DMS79 treated with DMSO at 0.1 percent for 48 hours (cell line): Measurements from ENCODE around the gene MID1.

Experiments
- DNase-seq: peaks from one replicate; lab custom pipeline; 2025; lab: John Stamatoyannopoulos, UW

The MID1 gene, protein sequence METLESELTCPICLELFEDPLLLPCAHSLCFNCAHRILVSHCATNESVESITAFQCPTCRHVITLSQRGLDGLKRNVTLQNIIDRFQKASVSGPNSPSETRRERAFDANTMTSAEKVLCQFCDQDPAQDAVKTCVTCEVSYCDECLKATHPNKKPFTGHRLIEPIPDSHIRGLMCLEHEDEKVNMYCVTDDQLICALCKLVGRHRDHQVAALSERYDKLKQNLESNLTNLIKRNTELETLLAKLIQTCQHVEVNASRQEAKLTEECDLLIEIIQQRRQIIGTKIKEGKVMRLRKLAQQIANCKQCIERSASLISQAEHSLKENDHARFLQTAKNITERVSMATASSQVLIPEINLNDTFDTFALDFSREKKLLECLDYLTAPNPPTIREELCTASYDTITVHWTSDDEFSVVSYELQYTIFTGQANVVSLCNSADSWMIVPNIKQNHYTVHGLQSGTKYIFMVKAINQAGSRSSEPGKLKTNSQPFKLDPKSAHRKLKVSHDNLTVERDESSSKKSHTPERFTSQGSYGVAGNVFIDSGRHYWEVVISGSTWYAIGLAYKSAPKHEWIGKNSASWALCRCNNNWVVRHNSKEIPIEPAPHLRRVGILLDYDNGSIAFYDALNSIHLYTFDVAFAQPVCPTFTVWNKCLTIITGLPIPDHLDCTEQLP

GRCh38 chrX:10620121-10620699 lies at the start of gene MID1:
TSS of gene MID1 (minus strand) at chrX:10620585. CDS start at chrX:10567547, 53,038 bp downstream.
- peak; percentile 13 for DNase-seq

DNA sequence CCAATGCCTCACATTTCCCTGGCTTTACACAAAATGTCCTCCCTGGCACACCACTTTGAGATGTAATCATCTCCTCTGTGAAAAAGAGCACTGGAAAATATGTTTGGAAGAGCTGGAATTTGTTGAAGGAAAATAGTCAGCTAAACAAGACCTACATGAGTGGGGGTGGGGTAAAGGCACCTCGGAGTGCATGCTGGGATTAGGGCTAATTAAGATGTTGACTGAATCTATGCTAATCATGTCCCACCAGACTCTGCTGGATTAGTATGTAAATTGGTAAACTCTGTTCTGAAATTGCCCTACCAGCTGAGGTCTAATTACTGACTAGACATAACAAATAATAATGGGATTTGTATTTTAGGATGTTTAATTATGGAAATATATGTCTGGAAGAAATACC lies 46.8 kb upstream of the MID1 start:
- no peak for DNase-seq

DNA sequence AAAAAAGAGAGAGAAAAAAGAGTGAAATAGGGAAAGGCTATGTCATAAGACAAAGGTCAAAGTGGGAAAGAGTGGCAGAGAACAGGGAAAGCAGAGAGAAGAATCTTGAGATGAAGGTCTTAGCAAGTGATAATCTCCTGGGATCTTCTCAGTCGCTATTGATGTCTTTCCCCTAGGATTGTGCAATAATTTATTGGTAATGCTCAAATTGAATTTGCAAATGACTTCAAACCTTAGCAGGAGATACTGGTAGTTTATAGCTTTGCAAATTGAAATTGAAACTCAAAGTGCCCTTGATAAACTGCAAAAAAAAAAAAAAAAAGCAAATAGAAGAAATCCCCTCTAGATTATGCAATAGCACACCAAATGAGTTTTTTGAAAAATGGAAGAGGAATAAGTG lies 45.7 kb upstream of the MID1 start:
- DNase-seq: no peak

DNA sequence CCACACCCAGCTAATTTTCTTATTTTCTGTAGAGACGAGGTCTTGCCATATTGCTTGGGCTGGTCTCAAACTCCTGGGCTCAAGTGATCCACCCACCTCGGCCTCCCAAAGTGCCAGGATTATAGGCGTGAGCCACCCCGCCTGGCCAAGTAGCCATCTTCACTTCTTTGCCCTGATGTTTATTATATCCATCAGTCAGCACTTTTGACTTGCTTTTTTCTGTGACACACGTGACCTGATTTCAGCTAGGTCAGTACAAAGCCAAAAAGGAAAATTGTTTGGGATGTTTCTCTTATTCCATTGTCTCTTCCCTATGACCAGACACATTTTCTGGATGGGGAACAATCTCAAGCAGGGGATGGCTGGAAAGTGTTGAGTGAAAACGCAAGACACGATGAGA lies 45.3 kb upstream of the MID1 start:
- DNase-seq: no peak

DNA sequence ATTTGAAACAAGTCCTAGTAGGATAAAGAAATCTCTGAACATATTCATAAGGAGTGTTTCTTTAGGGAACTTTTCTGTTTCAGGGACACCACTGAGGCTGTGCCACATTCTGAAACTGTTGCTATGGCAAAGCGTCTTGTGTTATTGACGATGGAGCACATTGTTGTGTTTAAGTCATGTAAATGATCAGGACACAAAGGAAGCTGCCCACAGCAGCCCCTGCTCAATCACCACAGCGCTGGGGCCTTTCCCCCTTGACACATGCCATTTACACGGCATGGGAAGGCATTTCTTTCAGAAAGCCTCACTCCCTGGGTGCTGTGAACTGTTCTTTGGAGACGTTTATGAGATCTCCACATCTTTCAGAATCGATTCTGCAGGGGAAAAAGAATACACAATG lies 39.8 kb upstream of the MID1 start:
- DNase-seq: no peak

- peak; percentile 17 for DNase-seq
Measured at GRCh38 chrX:10656214-10656613, 35.8 kb upstream of the MID1 start.

DNA sequence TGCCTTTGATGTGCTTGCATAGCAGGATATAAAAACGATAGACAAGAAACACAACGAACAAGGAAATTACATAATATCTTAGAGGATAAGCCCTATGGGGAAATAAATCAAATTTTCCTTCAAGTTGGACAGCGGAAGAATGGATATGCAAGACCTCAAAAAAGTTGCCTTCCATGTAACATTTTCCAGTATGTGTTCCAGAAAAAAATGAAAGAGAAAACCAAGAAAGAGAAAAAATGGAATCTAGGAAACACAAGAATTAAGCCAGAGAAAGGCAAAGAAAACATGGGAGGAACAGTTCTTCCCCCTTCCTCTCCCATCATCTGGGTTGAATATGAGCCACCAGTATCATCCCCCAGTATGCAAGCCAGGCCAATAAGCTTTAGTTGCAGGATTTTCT lies 34.6 kb upstream of the MID1 start:
- no peak for DNase-seq

- no peak for DNase-seq
Measured at GRCh38 chrX:10653302-10653701, 32.9 kb upstream of the MID1 start.

DNA sequence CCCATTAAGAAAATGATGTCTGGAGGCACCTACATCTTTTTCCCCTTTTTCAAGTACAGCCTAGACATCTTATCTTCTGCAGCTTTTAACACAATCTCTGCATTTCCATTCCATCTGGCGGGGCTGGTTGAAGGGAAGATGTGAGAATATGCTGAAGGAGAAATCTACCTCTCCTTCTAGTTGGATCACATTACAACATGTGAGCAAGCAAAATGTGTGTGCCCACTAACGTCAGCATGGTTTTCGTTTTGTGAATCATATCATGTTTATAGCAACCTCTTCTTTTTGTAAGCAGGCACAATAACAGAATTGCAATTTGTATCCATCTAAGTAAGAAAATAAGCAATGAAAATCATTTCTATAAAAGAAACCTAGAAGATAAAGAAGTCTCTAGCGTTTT lies 28.9 kb upstream of the MID1 start:
- DNase-seq: no peak

GRCh38 chrX:10648614-10649013 lies 28.2 kb upstream of the MID1 start:
- no peak for DNase-seq

DNA sequence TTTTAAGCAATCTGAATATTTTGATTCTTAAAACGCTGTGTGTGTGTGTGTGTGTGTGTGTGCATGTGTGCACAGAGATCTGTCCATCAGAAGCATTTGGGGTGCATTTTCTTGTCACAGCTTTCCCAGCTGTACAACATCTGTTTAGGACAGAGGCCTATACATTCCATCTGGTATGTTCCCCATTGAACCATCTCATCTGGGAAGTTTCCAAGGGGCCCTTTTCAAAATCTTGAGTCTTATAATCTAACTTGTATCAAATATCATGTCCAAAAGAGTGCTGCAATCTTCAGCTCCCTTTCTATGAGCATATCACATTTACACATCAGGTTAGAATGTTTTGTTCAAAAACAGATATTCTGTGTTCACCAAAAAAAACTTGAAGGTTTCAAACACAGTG lies 16.5 kb upstream of the MID1 start:
- DNase-seq: no peak

DNA sequence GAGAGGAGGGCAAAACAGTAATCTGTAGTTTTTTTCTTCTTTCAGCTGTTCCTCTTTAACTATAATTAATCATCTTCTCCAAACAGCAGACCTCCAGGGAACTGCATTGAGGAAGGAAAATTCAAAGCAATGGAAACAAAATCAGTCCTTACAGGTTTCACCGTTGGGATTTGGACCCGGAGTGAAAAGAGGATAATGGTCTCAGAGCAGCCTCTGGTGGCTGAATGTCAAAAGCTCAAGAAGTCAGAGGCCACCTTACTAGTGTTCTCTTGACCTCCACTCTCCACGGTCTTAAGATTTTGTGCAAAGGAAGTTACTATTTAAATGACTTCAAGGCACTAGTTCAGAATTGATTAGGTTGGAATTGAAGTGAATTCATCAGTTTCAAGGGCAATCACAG lies 16.0 kb upstream of the MID1 start:
- peak; percentile 6 for DNase-seq

GRCh38 chrX:10634392-10635161 lies 14.2 kb upstream of the MID1 start:
- DNase-seq: no peak

DNA sequence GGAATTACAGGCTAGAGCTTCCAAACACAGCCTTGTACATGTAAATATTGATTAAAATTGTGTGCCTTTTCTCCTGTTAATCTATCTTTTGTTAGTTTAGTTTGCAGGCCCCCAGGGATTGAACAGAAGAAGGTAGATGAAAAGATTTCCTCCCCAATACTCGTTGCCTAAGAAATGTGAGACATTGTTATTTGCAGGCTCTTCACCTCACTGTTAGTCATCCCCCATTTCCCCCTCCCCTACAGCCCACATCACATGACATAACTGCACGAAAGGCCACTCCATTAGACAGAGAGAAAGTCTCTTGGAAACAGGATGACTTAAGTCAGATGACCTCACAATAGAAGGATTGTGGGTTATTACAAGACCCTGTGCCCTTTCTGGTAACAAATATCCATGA lies 13.3 kb upstream of the MID1 start:
- no peak for DNase-seq

GRCh38 chrX:10631416-10632145 lies 11.2 kb upstream of the MID1 start:
- DNase-seq: no peak

DNA sequence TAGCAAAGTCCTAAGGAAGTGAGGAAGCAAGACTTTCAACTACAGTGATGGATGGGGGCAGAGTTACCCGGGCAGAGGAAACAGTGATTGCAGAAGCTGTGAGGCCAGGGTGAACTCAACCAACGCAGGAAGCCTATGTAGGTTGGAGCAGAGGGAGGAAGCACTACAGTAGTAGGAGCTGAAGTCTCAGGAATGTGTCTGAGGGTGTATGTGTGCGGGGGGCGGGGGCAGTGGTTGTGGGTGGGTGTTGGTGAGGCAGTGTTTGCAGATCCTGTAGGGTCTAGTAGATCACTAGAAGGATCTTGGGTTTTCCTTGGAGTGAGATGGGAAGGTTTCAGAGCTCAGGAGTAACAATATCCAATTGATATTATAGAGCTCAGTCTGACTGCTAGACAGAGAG lies 9.9 kb upstream of the MID1 start:
- DNase-seq: no peak

DNA sequence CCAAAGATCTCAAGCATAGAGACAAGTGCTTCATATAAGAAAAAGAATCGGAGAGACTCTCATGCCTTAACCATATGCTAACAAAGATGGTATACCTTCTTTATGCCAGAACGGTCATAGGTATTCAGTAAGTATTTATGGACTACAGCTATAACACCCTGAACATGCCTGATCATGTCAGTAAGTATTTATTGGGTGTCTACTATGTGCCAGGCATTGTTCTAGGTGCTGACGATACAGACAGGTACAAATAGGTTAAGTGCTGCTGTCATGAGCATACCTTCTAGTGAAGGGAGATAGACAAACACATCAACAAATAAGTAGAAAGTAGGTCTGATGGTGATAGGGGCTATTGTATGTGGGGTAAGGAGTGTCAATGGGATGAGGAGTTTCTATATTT lies 9.5 kb upstream of the MID1 start:
- no peak for DNase-seq

DNA sequence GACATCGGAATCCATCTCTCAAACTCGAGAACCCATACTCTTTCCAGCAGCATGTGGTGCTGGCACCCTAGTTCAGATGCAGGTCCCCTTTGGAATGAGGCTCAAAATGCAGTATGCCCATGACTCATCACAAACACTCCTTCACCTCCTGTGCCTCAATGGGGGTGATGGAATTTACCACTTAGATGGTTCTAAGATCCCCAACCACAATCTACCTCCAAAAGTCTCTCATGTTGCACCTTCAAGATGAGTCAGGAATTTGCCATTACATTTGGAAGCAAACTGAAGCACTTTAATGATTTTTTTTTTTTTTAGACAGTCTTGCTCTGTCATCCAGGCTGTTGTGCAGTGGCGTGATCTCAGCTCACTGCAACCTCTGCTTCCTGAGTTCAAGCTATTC lies 8.5 kb upstream of the MID1 start:
- DNase-seq: no peak

DNA sequence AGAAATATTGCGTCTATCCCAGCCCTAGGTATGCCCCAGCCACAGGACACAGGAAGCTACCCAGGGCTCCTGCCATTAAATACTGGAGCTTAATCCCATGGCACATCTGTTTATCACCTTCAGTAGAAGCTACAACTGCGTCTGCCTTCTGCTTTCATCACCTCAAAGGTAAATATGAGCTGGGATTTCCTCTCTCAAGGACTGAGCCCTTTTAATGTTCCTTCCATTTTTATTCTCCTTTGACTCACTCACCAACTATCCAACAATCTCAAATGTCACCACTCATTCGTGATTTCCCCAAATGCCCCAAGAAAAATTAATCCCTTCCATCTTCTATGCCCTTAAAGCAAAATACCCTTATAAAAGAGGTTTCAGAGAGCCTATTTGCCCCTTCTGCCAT lies 1.8 kb upstream of the MID1 start:
- DNase-seq: no peak

DNA sequence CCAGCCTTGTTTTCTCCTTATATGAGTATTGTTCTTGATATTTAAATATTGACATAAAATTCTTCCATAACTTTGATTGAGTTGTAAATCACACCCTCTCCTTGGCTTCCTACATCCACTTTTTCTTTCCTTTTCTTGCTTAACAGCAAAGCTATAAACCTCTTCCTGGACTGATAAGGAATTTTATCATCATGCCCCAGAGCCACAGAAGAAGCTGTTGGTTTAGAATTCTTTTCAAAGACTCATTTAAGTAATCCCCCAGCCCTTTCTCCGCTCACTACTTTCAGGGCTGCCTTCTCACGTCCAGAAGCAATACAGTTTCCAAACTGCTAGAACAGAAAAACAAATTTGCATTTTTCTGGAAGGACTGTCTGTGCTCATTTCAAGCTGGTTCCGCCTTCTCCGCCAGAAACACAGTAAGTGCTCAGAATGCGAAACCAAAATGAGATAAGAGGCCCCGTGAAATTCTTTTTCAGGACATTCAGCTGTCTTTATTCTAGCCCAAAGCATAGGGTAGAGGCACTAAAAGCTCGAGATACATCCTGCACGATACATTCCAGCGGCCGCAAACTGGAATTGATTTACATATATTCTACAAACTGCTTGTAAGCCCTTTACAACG lies 849 bp downstream of the MID1 start:
- DNase-seq: no peak

DNA sequence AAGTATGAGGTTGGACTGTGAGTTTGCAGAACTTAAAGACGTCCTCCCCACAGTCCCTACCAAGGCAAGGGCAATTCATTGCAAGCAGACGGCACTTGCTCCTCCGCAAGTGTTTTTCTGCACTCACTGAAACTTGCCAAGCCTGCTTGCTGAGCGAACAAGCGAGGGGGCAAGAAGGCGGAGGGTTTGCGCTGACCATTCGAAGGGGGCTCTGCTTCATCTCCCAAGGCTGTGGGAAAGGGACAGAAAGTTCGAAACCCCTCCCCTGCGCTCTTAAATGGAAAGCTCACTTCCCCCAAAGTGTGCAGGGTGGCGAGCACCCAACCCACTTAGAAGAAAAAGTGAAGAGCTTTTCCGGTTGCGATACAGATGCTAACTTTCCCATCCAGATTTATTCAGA lies 1.4 kb downstream of the MID1 start:
- DNase-seq: no peak

DNA sequence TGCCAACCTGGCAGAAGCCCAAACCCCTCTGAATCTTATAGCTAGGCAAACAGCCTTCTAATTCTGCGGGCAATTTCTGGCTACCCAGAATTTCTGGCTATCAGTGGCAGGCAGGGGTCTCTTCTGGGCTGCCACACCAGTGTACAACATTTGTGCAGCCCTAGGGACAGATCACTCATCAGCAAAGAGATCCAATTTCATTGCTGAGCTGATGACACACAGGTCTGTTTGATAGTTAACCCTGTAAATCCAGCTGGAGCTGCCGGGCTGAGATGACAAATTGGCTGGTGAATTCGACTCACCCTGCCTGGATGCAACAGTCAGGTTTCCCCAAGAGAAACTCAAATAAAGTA lies 2.4 kb downstream of the MID1 start:
- DNase-seq: no peak
